ENCODE results near the gene KLF16.
A peak's percentile ranks its signal among the peaks of the same experiment; 100 is the strongest.
"Not testable (repeated sequence)": the region's sequence is repeated elsewhere in the genome, so short reads cannot be mapped to it uniquely, and the experiment has no call there.

The KLF16 gene

GRCh38 chr19:1863328-1863637 is at the start of gene KLF16:
KLF16 (minus strand) TSS chr19:1863579; CDS start chr19:1863497, 82 bp downstream.
- no peak for DNase-seq

- DNase-seq = no peak
Measured at GRCh38 chr19:1912760-1913505, 49.6 kb upstream of the KLF16 start.

- DNase-seq = no peak
Measured at GRCh38 chr19:1911995-1912394, 48.6 kb upstream of the KLF16 start.

- DNase-seq = no peak
Measured at GRCh38 chr19:1911098-1911497, 47.7 kb upstream of the KLF16 start.

GRCh38 chr19:1910177-1910576 is 46.8 kb upstream of the KLF16 start:
- DNase-seq = no peak

GRCh38 chr19:1909761-1910080 is 46.3 kb upstream of the KLF16 start:
- no peak for DNase-seq

- DNase-seq = no peak
Measured at GRCh38 chr19:1908364-1908678, 44.9 kb upstream of the KLF16 start.

GRCh38 chr19:1907563-1908363 is 44.4 kb upstream of the KLF16 start:
- DNase-seq = no peak

- no peak for DNase-seq
Measured at GRCh38 chr19:1906985-1907562, 43.7 kb upstream of the KLF16 start.

- DNase-seq = no peak
Measured at GRCh38 chr19:1905863-1906375, 42.5 kb upstream of the KLF16 start.

GRCh38 chr19:1905110-1905862 is 41.9 kb upstream of the KLF16 start, which contains the start of the genes ADAT3 and SCAMP4:
ADAT3 (plus strand) TSS chr19:1905399; CDS start chr19:1912048, 6,649 bp downstream.
SCAMP4 (plus strand) TSS chr19:1905399; CDS start chr19:1915020, 9,621 bp downstream.
- DNase-seq = peak; percentile 95

- DNase-seq = no peak
Measured at GRCh38 chr19:1904860-1905109, 41.4 kb upstream of the KLF16 start.

- no peak for DNase-seq
Measured at GRCh38 chr19:1902923-1903322, 39.5 kb upstream of the KLF16 start.

- DNase-seq = no peak
Measured at GRCh38 chr19:1901940-1902404, 38.6 kb upstream of the KLF16 start.

GRCh38 chr19:1896508-1896907 is 33.1 kb upstream of the KLF16 start:
- DNase-seq = no peak

GRCh38 chr19:1893791-1894190 is 30.4 kb upstream of the KLF16 start:
- DNase-seq = no peak

GRCh38 chr19:1889907-1890306 is 26.5 kb upstream of the KLF16 start:
- DNase-seq = no peak

GRCh38 chr19:1888385-1888784 is 25.0 kb upstream of the KLF16 start:
- DNase-seq = no peak

GRCh38 chr19:1886360-1886759 is 23.0 kb upstream of the KLF16 start:
- DNase-seq = not testable (repeated sequence)

GRCh38 chr19:1885398-1886119 is 22.2 kb upstream of the KLF16 start, which contains the start of gene ABHD17A:
ABHD17A (minus strand) TSS chr19:1885496; CDS start chr19:1881566, 3,930 bp downstream.
- DNase-seq = peak; percentile 74

- DNase-seq = no peak
Measured at GRCh38 chr19:1884719-1885334, 21.4 kb upstream of the KLF16 start.

- no peak for DNase-seq
Measured at GRCh38 chr19:1884291-1884718, 20.9 kb upstream of the KLF16 start.

All from DMS79 treated with DMSO at 0.1 percent for 48 hours (cell line).